CD4-positive, alpha-beta T cell (primary cell): ENCODE measurements around the gene CABP1. TPM values are rescaled to one million over a fixed set of nuclear protein-coding genes. Genes with fewer than 3 reads are reported as not detected.
A peak's percentile ranks its signal among the peaks of the same experiment; 100 is the strongest.

Experiments
- ATAC-seq: fragments of 200-7000 bp; cut with Tn5 transposase; one replicate; pipeline ENCODE4 v1.10.0; 2022; ENCODE audit warnings: mild to moderate bottlenecking; ENCODE audit not compliant: poor library complexity
- CTCF ChIA-PET: fragments of 350-600 bp; sonication (Branson Sonifier 250); formaldehyde crosslinking; loops from one replicate; lab custom pipeline; 2021; ENCODE audit warnings: antibody characterized with exemption, inconsistent platforms; lab: Charles Lee
- POLR2A ChIA-PET: fragments of 350-600 bp; sonication (Branson Sonifier 250); formaldehyde crosslinking; loops from one replicate; lab custom pipeline; 2021; ENCODE audit warnings: antibody characterized with exemption, inconsistent platforms; lab: Charles Lee
- DNase-seq, 14 experiments: peaks; one replicate each; pipeline ENCODE4 v3.0.0-alpha.2; 2013 to 2020; ENCODE audit warnings: mixed read lengths in 2 of 14
- H3K27ac ChIP-seq, 2 donors: one replicate each; pipeline versions ENCODE4 v1.5.1 to v1.7.0; 2013; ENCODE audit warnings: low read length in 2 of 2, low read depth in 1 of 2, mild to moderate bottlenecking in 1 of 2
- H3K27me3 ChIP-seq, 2 experiments: 1 replicate in 1 of 2; 2 replicates in 1 of 2; pipeline versions ENCODE4 v1.6.1 to v1.7.0; 2013; ENCODE audit warnings: low read length in 2 of 2, control low read depth in 1 of 2, mild to moderate bottlenecking in 1 of 2, moderate library complexity in 1 of 2; ENCODE audit not compliant: insufficient read depth in 2 of 2, control insufficient read depth in 1 of 2
- H3K36me3 ChIP-seq: one replicate; pipeline ENCODE4 v1.6.1; 2013; ENCODE audit warnings: low read length, control low read depth; ENCODE audit not compliant: insufficient read depth
- H3K4me1 ChIP-seq: one replicate; pipeline ENCODE4 v1.6.1; 2013; ENCODE audit warnings: low read length, control low read depth; ENCODE audit not compliant: insufficient read depth
- H3K4me3 ChIP-seq: one replicate; pipeline ENCODE4 v1.5.1; 2013; ENCODE audit warnings: mild to moderate bottlenecking, low read length, moderate library complexity
- H3K9me3 ChIP-seq, 2 experiments: 1 replicate in 1 of 2; 2 replicates in 1 of 2; pipeline versions ENCODE4 v1.6.1 to v1.7.0; 2013; ENCODE audit warnings: low read length in 2 of 2, mild to moderate bottlenecking in 2 of 2, control low read depth in 1 of 2, moderate library complexity in 1 of 2; ENCODE audit not compliant: control insufficient read depth in 1 of 2, insufficient read depth in 1 of 2
- H3K27ac Mint-ChIP-seq: one replicate; pipeline ENCODE4 v1.8.0; 2020; ENCODE audit warnings: mixed read lengths
- H3K27me3 Mint-ChIP-seq: one replicate; pipeline ENCODE4 v1.8.0; 2021; ENCODE audit warnings: mixed read lengths
- H3K36me3 Mint-ChIP-seq: one replicate; pipeline ENCODE4 v1.8.0; 2021; ENCODE audit warnings: low read depth, mixed read lengths
- H3K4me1 Mint-ChIP-seq: one replicate; pipeline ENCODE4 v1.8.0; 2021; ENCODE audit warnings: low read depth, mixed read lengths
- H3K4me3 Mint-ChIP-seq: one replicate; pipeline ENCODE4 v1.8.0; 2020; ENCODE audit warnings: mild to moderate bottlenecking, mixed read lengths
- H3K9me3 Mint-ChIP-seq: one replicate; pipeline ENCODE4 v1.8.0; 2020; ENCODE audit warnings: mixed read lengths
- intact Hi-C, 2 experiments: fragments of 100-400 bp; cut with DNase I in 1 of 2; cut with micrococcal nuclease in 1 of 2; formaldehyde crosslinking; loops; one replicate each; pipeline versions ENCODE4 v1.15.1 to v1.9.0; 2023 to 2025; cut with DNase I, micrococcal nuclease
- total RNA-seq, 174 experiments: library from RNA in 2 of 174; stranded (reverse) in 2 of 174; gene quantifications; one replicate each; pipeline ENCODE4 v1.2.3 and lab custom pipeline; 2021 to 2026
- TF ChIP-seq, protein P1 (sequence below): fragments of 200-600 bp; IDR thresholded peaks from one replicate; pipeline ENCODE4 v1.8.0; 2022; ENCODE audit warnings: antibody characterized with exemption, mild to moderate bottlenecking

The CABP1 gene
- total RNA-seq, 2 experiments from 2014 or later = 0.11 TPM; not detected in 1

- Histone ChIP-seq H3K36me3 (peaks cover 12% of the 10 kb centered on the region), H3K27ac (peak overlapping the region; percentile 13 to 58), H3K4me1 (peaks cover 30% of the 10 kb centered on the region), H3K4me3 (peak overlapping the region; percentile 83), H3K9me3 (no peaks in the 10 kb centered on the region), H3K27me3 (no peaks in the 10 kb centered on the region)
- CTCF ChIA-PET = interaction anchor here (0.9 kb wide), 1 partner anchor 62 kb away, joined by 4 read pairs; no protein-coding TSS in a partner anchor
- DNase-seq (peak in 5 of 14 experiments; percentile 35 to 47 (median 37)), ATAC-seq (peak; percentile 24)
- Mint-ChIP-seq H3K36me3 (peaks cover 20% of the 10 kb centered on the region), H3K9me3 (no peaks in the 10 kb centered on the region), H3K4me1 (peaks cover 42% of the 10 kb centered on the region), H3K27ac (peak overlapping the region; percentile 86), H3K4me3 (peak overlapping the region; percentile 96), H3K27me3 (no peaks in the 10 kb centered on the region)
- intact Hi-C loops = loop anchor here (1.0 to 10.0 kb wide), 5 partner anchors 64 to 386 kb away; partner anchors contain the start of genes HNF1A (in 1 of the 2), PLA2G1B (in 1 of the 2) and SRSF9 (in 1 of the 2)
- POLR2A ChIA-PET = interaction anchor here (0.6 to 2.5 kb wide), 5 partner anchors 14 to 129 kb away, joined by 3 to 9 read pairs (median 4); partner anchors contain the start of genes MLEC and POP5
- TF ChIP-seq, protein P1, sequence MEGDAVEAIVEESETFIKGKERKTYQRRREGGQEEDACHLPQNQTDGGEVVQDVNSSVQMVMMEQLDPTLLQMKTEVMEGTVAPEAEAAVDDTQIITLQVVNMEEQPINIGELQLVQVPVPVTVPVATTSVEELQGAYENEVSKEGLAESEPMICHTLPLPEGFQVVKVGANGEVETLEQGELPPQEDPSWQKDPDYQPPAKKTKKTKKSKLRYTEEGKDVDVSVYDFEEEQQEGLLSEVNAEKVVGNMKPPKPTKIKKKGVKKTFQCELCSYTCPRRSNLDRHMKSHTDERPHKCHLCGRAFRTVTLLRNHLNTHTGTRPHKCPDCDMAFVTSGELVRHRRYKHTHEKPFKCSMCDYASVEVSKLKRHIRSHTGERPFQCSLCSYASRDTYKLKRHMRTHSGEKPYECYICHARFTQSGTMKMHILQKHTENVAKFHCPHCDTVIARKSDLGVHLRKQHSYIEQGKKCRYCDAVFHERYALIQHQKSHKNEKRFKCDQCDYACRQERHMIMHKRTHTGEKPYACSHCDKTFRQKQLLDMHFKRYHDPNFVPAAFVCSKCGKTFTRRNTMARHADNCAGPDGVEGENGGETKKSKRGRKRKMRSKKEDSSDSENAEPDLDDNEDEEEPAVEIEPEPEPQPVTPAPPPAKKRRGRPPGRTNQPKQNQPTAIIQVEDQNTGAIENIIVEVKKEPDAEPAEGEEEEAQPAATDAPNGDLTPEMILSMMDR = no peak
Measured at GRCh38 chr12:120710805-120711296, 70.4 kb downstream of the CABP1 start.

- no peaks in the 10 kb centered on the region for H3K9me3 Mint-ChIP-seq
- Histone ChIP-seq H3K4me1 (peaks cover 30% of the 10 kb centered on the region), H3K27ac (peak overlapping the region in 1 of 2 donors; percentile 58), H3K4me3 (peak overlapping the region; percentile 83), H3K27me3 (no peaks in the 10 kb centered on the region), H3K36me3 (peaks cover 17% of the 10 kb centered on the region), H3K9me3 (no peaks in the 10 kb centered on the region)
- H3K27me3 Mint-ChIP-seq = no peaks in the 10 kb centered on the region
- TF ChIP-seq, protein P1 = no peak
- intact Hi-C loops = loop anchor here (10.0 kb wide), 4 partner anchors 247 to 387 kb away; partner anchors contain the start of genes HNF1A (in 1 of the 2), PLA2G1B (in 1 of the 2) and SRSF9 (in 1 of the 2)
- ChIA-PET POLR2A (interaction anchor here (0.8 to 1.6 kb wide), 4 partner anchors 14 to 248 kb away, joined by 3 to 5 read pairs (median 4); no protein-coding TSS in a partner anchor), CTCF (interaction anchor here (0.9 kb wide), 1 partner anchor 62 kb away, joined by 4 read pairs; no protein-coding TSS in a partner anchor)
- ATAC-seq (no peak), DNase-seq (peak in 1 of 14 experiments; percentile 25)
- peaks cover 44% of the 10 kb centered on the region for H3K4me1 Mint-ChIP-seq
- peaks cover 25% of the 10 kb centered on the region for H3K36me3 Mint-ChIP-seq
- peak overlapping the region; percentile 86 for H3K27ac Mint-ChIP-seq
- H3K4me3 Mint-ChIP-seq = peak overlapping the region; percentile 96
Measured at GRCh38 chr12:120711411-120711810, 71.0 kb downstream of the CABP1 start.

DNA sequence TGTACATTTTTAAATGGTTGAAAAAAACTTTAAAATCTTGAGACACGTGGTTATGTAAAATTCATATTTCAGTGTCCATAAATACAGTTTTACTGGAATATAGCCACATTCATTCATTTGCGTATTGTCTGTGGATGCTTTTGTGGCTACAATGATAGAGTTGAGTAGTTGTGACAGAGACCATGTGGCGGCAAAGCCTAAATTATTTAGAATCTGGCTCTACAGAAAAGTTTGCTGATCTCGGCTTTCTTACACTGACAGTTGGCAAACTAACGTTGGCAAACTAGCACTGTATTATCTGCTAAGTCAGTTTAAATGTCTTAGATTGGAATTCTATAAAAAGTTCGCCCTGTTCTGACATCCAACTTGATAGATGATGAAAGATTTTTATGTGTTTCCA, 72.2 kb downstream of the CABP1 start:
- intact Hi-C loops = loop anchor here (10.0 kb wide), 4 partner anchors 248 to 388 kb away; partner anchors contain the start of genes HNF1A (in 1 of the 2), PLA2G1B (in 1 of the 2) and SRSF9 (in 1 of the 2)
- peak overlapping the region; percentile 96 for H3K4me3 Mint-ChIP-seq
- POLR2A ChIA-PET = no interaction called here

More for the DNA sequence above, 72.2 kb downstream of the CABP1 start:
- no peaks in the 10 kb centered on the region for H3K27me3 Mint-ChIP-seq
- no peaks in the 10 kb centered on the region for H3K9me3 ChIP-seq
- peaks cover 24% of the 10 kb centered on the region for H3K36me3 ChIP-seq
- ATAC-seq = no peak
- H3K4me1 Mint-ChIP-seq = peaks cover 46% of the 10 kb centered on the region
- no peak overlapping the region for H3K27ac ChIP-seq
- no peaks in the 10 kb centered on the region for H3K9me3 Mint-ChIP-seq
- no peaks in the 10 kb centered on the region for H3K27me3 ChIP-seq
- TF ChIP-seq, protein P1 = no peak
- CTCF ChIA-PET = no interaction called here
- no peak for DNase-seq
- H3K36me3 Mint-ChIP-seq = peaks cover 34% of the 10 kb centered on the region
- H3K27ac Mint-ChIP-seq = peak overlapping the region; percentile 86
- H3K4me1 ChIP-seq = peaks cover 30% of the 10 kb centered on the region
- H3K4me3 ChIP-seq = no peak overlapping the region
